ENCODE measurements around the gene TMEM255B. TPM values are rescaled to one million over a fixed set of nuclear protein-coding genes. Genes with fewer than 3 reads are reported as not detected.

Gene TMEM255B
- total RNA-seq, 1 experiment from 2014 or later: 26.3 TPM

GRCh38 chr13:113771709-113772331 lies 12.8 kb downstream of the TMEM255B start:
- ChIA-PET CTCF (no interaction called here), POLR2A (no interaction called here)
- TF ChIP-seq, protein P1, sequence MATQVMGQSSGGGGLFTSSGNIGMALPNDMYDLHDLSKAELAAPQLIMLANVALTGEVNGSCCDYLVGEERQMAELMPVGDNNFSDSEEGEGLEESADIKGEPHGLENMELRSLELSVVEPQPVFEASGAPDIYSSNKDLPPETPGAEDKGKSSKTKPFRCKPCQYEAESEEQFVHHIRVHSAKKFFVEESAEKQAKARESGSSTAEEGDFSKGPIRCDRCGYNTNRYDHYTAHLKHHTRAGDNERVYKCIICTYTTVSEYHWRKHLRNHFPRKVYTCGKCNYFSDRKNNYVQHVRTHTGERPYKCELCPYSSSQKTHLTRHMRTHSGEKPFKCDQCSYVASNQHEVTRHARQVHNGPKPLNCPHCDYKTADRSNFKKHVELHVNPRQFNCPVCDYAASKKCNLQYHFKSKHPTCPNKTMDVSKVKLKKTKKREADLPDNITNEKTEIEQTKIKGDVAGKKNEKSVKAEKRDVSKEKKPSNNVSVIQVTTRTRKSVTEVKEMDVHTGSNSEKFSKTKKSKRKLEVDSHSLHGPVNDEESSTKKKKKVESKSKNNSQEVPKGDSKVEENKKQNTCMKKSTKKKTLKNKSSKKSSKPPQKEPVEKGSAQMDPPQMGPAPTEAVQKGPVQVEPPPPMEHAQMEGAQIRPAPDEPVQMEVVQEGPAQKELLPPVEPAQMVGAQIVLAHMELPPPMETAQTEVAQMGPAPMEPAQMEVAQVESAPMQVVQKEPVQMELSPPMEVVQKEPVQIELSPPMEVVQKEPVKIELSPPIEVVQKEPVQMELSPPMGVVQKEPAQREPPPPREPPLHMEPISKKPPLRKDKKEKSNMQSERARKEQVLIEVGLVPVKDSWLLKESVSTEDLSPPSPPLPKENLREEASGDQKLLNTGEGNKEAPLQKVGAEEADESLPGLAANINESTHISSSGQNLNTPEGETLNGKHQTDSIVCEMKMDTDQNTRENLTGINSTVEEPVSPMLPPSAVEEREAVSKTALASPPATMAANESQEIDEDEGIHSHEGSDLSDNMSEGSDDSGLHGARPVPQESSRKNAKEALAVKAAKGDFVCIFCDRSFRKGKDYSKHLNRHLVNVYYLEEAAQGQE (IDR thresholded peaks at IDR 0.05; ENCODE audit: insufficient read depth in 1 of 2, low read depth in 2 of 2, low read length in 1 of 2): no peak
- TF ChIP-seq, protein P2, sequence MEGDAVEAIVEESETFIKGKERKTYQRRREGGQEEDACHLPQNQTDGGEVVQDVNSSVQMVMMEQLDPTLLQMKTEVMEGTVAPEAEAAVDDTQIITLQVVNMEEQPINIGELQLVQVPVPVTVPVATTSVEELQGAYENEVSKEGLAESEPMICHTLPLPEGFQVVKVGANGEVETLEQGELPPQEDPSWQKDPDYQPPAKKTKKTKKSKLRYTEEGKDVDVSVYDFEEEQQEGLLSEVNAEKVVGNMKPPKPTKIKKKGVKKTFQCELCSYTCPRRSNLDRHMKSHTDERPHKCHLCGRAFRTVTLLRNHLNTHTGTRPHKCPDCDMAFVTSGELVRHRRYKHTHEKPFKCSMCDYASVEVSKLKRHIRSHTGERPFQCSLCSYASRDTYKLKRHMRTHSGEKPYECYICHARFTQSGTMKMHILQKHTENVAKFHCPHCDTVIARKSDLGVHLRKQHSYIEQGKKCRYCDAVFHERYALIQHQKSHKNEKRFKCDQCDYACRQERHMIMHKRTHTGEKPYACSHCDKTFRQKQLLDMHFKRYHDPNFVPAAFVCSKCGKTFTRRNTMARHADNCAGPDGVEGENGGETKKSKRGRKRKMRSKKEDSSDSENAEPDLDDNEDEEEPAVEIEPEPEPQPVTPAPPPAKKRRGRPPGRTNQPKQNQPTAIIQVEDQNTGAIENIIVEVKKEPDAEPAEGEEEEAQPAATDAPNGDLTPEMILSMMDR (IDR thresholded peaks at IDR 0.05): no peak
- TF ChIP-seq TCF7L2 (IDR thresholded peaks at IDR 0.05; ENCODE audit: low read depth, low read length): no peak
- TF ChIP-seq POLR2AphosphoS5 (IDR thresholded peaks at IDR 0.05; ENCODE audit: low read depth, low read length): no peak
- no peak for TF ChIP-seq SIN3A (IDR thresholded peaks at IDR 0.05; ENCODE audit: borderline replicate concordance, insufficient read depth, low read depth, low read length)
- no peak overlapping the region for H3K27ac ChIP-seq (ENCODE audit: low read length)
- ATAC-seq: peak; percentile 48; the same call in 1 of the 2 replicates
- peaks cover 2% of the 10 kb centered on the region; the same call in 1 of the 2 replicates for H3K9me3 ChIP-seq (ENCODE audit: control insufficient read depth, insufficient read depth, low read depth, low read length)
- intact Hi-C loops (cut with micrococcal nuclease; ENCODE audit: unreplicated experiment) (no loop called here), in situ Hi-C loops (cut with HindIII; ENCODE audit: low pct_unique_long_range_greater_than_20kb, low sequenced_read_pairs) (no loop called here)
- no peak overlapping the region for H3K4me3 ChIP-seq (ENCODE audit: low read depth in 2 of 2, low read length in 2 of 2)
- no TSS peak for BruUV-seq (replicated peaks)
- DNase-seq (ENCODE audit: low read depth, low spot score): no peak
- no peaks in the 10 kb centered on the region for H3K36me3 ChIP-seq (ENCODE audit: control insufficient read depth, insufficient read depth, low read length)
- peaks cover 3% of the 10 kb centered on the region; the same call in 1 of the 2 replicates for H3K4me1 ChIP-seq (ENCODE audit: control insufficient read depth, insufficient read depth, low read length)
- H3K27me3 ChIP-seq (ENCODE audit: control insufficient read depth, insufficient read depth, low read length): no peaks in the 10 kb centered on the region

GRCh38 chr13:113774177-113775107 lies 15.4 kb downstream of the TMEM255B start:
- POLR2A ChIA-PET: interaction anchor here (0.7 kb wide), 1 partner anchor 472 kb away, joined by 3 read pairs; no protein-coding TSS in a partner anchor
- H3K27ac ChIP-seq (ENCODE audit: low read length): no peak overlapping the region
- CTCF ChIA-PET: no interaction called here
- intact Hi-C loops (cut with micrococcal nuclease; ENCODE audit: unreplicated experiment) (no loop called here), in situ Hi-C loops (cut with HindIII; ENCODE audit: low pct_unique_long_range_greater_than_20kb, low sequenced_read_pairs) (no loop called here)
- ATAC-seq (peak; percentile 70), DNase-seq (ENCODE audit: low read depth, low spot score) (peak; percentile 35)
- TF ChIP-seq SIN3A (IDR thresholded peaks at IDR 0.05; ENCODE audit: borderline replicate concordance, insufficient read depth, low read depth, low read length) (no peak), TCF7L2 (IDR thresholded peaks at IDR 0.05; ENCODE audit: low read depth, low read length) (no peak), POLR2AphosphoS5 (IDR thresholded peaks at IDR 0.05; ENCODE audit: low read depth, low read length) (no peak)
- TF ChIP-seq, protein P2 (IDR thresholded peaks at IDR 0.05): no peak
- TF ChIP-seq, protein P1 (IDR thresholded peaks at IDR 0.05; ENCODE audit: insufficient read depth in 1 of 2, low read depth in 2 of 2, low read length in 1 of 2): no peak
- H3K9me3 ChIP-seq (ENCODE audit: control insufficient read depth, insufficient read depth, low read depth, low read length): peaks cover 2% of the 10 kb centered on the region; the same call in 1 of the 2 replicates
- H3K27me3 ChIP-seq (ENCODE audit: control insufficient read depth, insufficient read depth, low read length): no peaks in the 10 kb centered on the region
- H3K4me1 ChIP-seq (ENCODE audit: control insufficient read depth, insufficient read depth, low read length): peaks cover 3% of the 10 kb centered on the region; the same call in 1 of the 2 replicates
- no TSS peak for BruUV-seq (replicated peaks)
- H3K4me3 ChIP-seq (ENCODE audit: low read depth in 2 of 2, low read length in 2 of 2): no peak overlapping the region
- H3K36me3 ChIP-seq (ENCODE audit: control insufficient read depth, insufficient read depth, low read length): no peaks in the 10 kb centered on the region

All from Panc1 (cell line).